ENCODE results near the gene SARS1. TPM values are rescaled to one million over a fixed set of nuclear protein-coding genes. Genes with fewer than 3 reads are reported as not detected.

Gene SARS1
- total RNA-seq, 1 experiment from 2014 or later, result 173 TPM

GRCh38 chr1:109225308-109225707, 11.6 kb downstream of the SARS1 start:
- DNase-seq (ENCODE audit: low read depth), result no peak

GRCh38 chr1:109225711-109226445, 12.2 kb downstream of the SARS1 start:
- peak; percentile 52 for DNase-seq (ENCODE audit: low read depth)

- no peak for DNase-seq (ENCODE audit: low read depth)
Measured at GRCh38 chr1:109228167-109228566, 14.4 kb downstream of the SARS1 start.

GRCh38 chr1:109229531-109230127, 15.9 kb downstream of the SARS1 start:
- DNase-seq (ENCODE audit: low read depth), result no peak

- DNase-seq (ENCODE audit: low read depth), result no peak
Measured at GRCh38 chr1:109231066-109231465, 17.3 kb downstream of the SARS1 start.

GRCh38 chr1:109235137-109235536, 21.4 kb downstream of the SARS1 start:
- no peak for DNase-seq (ENCODE audit: low read depth)

GRCh38 chr1:109237512-109237911, 23.8 kb downstream of the SARS1 start:
- no peak for DNase-seq (ENCODE audit: low read depth)

GRCh38 chr1:109238382-109238781, 24.7 kb downstream of the SARS1 start:
- DNase-seq (ENCODE audit: low read depth), result no peak

- DNase-seq (ENCODE audit: low read depth), result no peak
Measured at GRCh38 chr1:109239047-109239408, 25.3 kb downstream of the SARS1 start.

GRCh38 chr1:109239409-109240068, 25.8 kb downstream of the SARS1 start:
- DNase-seq (ENCODE audit: low read depth), result peak; percentile 20

GRCh38 chr1:109240158-109241152, 26.7 kb downstream of the SARS1 start:
- DNase-seq (ENCODE audit: low read depth), result no peak

- DNase-seq (ENCODE audit: low read depth), result no peak
Measured at GRCh38 chr1:109241344-109241743, 27.6 kb downstream of the SARS1 start.

- no peak for DNase-seq (ENCODE audit: low read depth)
Measured at GRCh38 chr1:109241841-109242345, 28.2 kb downstream of the SARS1 start.

- no peak for DNase-seq (ENCODE audit: low read depth)
Measured at GRCh38 chr1:109242387-109242786, 28.7 kb downstream of the SARS1 start.

GRCh38 chr1:109243221-109243620, 29.5 kb downstream of the SARS1 start:
- DNase-seq (ENCODE audit: low read depth), result no peak

- DNase-seq (ENCODE audit: low read depth), result no peak
Measured at GRCh38 chr1:109243860-109244552, 30.3 kb downstream of the SARS1 start.

- DNase-seq (ENCODE audit: low read depth), result no peak
Measured at GRCh38 chr1:109246141-109246551, 32.4 kb downstream of the SARS1 start.

- DNase-seq (ENCODE audit: low read depth), result no peak
Measured at GRCh38 chr1:109247401-109248365, 34.0 kb downstream of the SARS1 start.

- DNase-seq (ENCODE audit: low read depth), result no peak
Measured at GRCh38 chr1:109248444-109248796, 34.7 kb downstream of the SARS1 start.

Measured in HT1080 (cell line).